ENCODE data around the gene PUS10.

DNA sequence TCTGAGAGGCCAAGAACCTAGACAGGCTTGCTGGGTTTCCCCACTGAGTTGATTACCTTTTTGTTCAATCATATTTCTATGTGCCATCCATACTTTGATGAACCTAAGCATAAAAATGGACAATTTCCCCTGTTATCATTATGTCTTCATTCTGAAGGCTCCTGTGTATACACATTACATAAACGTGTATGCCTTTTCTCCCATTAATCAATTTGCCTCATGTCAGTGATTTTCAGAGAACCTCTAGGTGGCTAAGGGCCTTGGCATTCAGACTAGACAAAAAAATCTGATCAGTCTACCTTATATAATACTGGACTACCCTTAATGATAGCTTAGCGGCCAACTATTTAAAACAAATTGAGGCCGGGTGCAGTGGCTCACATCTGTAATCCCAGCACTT, 4.7 kb downstream of the PUS10 start:
- TF ChIP-seq, protein P1, sequence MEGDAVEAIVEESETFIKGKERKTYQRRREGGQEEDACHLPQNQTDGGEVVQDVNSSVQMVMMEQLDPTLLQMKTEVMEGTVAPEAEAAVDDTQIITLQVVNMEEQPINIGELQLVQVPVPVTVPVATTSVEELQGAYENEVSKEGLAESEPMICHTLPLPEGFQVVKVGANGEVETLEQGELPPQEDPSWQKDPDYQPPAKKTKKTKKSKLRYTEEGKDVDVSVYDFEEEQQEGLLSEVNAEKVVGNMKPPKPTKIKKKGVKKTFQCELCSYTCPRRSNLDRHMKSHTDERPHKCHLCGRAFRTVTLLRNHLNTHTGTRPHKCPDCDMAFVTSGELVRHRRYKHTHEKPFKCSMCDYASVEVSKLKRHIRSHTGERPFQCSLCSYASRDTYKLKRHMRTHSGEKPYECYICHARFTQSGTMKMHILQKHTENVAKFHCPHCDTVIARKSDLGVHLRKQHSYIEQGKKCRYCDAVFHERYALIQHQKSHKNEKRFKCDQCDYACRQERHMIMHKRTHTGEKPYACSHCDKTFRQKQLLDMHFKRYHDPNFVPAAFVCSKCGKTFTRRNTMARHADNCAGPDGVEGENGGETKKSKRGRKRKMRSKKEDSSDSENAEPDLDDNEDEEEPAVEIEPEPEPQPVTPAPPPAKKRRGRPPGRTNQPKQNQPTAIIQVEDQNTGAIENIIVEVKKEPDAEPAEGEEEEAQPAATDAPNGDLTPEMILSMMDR (IDR thresholded peaks at IDR 0.05), result no peak
- TF ChIP-seq POLR2A (IDR thresholded peaks at IDR 0.05), result no peak
